ENCODE measurements around the gene SLC2A1.

SLC2A1 gene

GRCh38 chr1:42887366-42887765 is 71.3 kb downstream of the SLC2A1 start:
- DNase-seq = no peak

- no peak for DNase-seq
These were observed 71.9 kb downstream of the SLC2A1 start for GRCh38 chr1:42886800-42887199.

DNA sequence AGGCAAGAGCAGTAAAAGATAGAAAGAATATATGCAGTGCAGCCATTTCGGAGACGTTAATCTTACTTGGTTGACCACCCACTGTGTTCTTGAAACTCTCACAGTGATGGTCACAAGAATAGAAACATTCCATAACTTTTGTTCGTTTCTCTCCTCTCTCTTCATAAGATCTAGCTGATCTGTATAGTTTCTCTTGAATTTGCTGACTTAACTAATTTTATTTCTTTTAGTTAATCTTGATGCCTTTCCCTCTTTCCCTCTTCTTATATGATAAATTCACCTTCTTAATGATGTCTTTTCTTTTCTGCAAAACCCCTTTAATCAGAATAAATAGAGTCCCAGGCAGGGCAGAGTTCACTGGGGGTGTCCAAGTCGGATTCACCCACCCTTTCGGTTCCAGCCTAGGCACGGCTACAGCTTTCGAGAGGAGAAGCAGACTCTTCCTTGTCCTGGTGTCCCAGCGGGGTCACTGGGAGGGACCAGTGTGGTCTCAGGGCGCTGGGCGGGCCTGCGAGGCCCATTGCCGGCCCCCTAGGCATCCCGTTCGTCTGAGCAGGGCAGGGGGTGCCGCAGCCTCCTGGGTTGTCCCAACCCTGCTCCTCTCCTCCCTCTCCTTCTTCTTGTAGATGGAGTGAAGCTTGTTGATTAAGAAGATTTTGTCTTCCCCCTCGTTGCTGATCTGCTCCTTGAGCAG is 72.5 kb downstream of the SLC2A1 start:
- no peak for DNase-seq

- no peak for DNase-seq
These were observed 78.3 kb downstream of the SLC2A1 start for GRCh38 chr1:42880384-42880783.

DNA sequence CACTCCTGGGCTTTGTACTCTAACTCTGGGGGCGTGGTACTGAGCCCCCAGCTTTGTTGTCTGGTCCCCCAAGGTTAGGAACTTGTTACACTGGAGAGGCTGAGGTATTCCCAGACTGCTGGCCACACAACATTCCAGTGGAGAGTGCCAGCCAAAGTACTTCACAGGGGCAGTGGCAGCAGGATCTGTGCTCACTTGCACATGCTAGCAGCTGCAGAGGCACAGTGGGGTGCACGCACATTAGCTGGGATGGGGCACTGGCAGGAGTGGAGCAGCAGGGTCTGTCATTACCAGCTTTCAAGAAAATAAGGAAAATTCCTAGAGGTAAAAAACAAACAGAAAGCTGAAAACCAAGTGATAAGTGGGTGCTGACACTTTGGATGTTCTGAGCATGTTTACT is 81.3 kb downstream of the SLC2A1 start:
- no peak for DNase-seq

- no peak for DNase-seq
These were observed 82.7 kb downstream of the SLC2A1 start for GRCh38 chr1:42876009-42876408.

All from NCI-H2171 treated with DMSO at 0.1 percent for 48 hours (cell line).